Kasumi-1 (cell line): ENCODE data around the gene HOXC9.

Experiments used
- DNase-seq, 2 experiments: peaks; one replicate each; lab custom pipeline; 2025; lab: John Stamatoyannopoulos, UW

The HOXC9 gene

DNA sequence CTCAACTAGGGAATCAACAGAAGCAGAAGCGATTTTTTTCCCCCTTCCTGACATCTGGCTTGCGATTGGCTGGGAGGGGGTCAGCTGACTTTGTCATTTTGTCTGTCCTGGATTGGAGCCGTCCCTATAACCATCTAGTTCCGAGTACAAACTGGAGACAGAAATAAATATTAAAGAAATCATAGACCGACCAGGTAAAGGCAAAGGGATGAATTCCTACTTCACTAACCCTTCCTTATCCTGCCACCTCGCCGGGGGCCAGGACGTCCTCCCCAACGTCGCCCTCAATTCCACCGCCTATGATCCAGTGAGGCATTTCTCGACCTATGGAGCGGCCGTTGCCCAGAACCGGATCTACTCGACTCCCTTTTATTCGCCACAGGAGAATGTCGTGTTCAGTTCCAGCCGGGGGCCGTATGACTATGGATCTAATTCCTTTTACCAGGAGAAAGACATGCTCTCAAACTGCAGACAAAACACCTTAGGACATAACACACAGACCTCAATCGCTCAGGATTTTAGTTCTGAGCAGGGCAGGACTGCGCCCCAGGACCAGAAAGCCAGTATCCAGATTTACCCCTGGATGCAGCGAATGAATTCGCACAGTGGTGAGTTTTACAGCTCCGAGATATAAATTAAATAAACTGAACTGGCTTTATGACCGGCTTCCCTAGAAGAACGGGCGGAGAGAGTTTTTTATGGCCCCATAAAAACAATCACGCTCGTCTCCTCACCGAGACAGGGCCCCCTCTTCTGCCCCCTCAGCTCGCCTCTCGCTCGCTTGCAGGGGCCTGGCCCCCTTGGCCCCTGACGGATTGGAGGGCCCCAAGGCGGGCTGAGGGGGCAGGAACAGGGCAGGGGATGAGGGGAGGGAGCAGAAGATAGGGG lies 28.6 kb downstream of the HOXC9 start, which contains the start of gene HOXC6:
TSS of gene HOXC6 (plus strand) at position 127 of the 888 bp plus-strand sequence. CDS start at position 209, 82 bp downstream.
- no peak for DNase-seq

DNA sequence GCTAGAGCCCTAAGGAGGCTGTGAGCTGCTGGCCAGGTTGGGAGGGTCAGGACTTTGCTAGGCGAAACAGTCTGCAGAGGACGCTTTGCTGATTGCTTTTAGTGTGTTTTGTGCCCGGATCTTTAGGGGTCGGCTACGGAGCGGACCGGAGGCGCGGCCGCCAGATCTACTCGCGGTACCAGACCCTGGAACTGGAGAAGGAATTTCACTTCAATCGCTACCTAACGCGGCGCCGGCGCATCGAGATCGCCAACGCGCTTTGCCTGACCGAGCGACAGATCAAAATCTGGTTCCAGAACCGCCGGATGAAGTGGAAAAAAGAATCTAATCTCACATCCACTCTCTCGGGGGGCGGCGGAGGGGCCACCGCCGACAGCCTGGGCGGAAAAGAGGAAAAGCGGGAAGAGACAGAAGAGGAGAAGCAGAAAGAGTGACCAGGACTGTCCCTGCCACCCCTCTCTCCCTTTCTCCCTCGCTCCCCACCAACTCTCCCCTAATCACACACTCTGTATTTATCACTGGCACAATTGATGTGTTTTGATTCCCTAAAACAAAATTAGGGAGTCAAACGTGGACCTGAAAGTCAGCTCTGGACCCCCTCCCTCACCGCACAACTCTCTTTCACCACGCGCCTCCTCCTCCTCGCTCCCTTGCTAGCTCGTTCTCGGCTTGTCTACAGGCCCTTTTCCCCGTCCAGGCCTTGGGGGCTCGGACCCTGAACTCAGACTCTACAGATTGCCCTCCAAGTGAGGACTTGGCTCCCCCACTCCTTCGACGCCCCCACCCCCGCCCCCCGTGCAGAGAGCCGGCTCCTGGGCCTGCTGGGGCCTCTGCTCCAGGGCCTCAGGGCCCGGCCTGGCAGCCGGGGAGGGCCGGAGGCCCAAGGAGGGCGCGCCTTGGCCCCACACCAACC lies 29.8 kb downstream of the HOXC9 start:
- no peak for DNase-seq

DNA sequence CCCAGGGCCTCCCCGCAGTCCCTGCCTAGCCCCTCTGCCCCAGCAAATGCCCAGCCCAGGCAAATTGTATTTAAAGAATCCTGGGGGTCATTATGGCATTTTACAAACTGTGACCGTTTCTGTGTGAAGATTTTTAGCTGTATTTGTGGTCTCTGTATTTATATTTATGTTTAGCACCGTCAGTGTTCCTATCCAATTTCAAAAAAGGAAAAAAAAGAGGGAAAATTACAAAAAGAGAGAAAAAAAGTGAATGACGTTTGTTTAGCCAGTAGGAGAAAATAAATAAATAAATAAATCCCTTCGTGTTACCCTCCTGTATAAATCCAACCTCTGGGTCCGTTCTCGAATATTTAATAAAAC lies 30.5 kb downstream of the HOXC9 start:
- no peak for DNase-seq

DNA sequence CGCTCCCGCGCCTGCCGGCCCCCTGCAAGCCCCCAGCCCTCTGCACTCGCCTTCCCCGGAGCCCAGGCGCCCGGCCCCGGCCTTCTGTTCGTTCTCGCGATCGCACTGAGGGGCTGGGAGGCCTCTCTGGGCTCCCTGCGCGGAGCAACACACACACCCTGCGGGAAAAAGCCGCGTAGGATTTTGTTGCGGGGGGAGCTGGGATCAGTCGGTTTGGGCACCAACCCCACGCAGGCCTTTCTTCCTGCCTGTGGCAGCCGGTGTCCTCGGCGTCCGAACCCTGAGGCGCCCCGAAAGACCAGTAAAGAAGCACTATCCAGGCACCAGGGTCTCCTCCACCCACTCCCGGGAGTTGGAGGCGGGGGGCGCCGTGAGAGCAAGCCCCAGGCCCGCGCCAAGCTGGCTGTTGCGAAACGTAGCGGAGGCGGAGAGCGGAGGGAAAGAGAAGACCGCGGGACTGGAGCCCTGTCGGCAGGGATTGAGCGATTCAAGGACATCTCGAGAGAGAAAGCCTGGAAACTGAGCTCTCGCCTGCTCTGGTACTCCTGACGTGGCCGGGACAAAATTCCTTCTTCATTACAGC lies 31.0 kb downstream of the HOXC9 start:
- no peak for DNase-seq

DNA sequence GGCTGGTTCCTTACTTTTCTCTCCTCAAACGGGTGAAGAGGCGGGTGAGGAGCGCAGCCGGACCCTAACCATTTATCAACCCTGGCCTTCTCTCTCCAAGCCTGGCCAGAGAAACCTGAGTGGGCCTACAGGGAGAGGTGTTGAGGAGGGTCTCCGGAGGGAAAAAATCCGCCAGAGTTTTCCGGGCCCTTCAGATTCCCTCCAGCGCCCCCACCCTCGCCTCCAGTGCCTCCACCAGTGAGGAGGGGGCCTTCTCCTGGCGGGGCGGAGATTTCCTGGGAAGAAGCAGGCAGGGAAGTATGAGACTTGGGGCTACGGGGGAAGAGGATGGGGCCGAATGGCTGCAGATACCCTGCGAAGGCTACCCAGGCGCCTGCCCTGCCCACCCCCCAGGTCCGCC lies 31.5 kb downstream of the HOXC9 start:
- no peak for DNase-seq

DNA sequence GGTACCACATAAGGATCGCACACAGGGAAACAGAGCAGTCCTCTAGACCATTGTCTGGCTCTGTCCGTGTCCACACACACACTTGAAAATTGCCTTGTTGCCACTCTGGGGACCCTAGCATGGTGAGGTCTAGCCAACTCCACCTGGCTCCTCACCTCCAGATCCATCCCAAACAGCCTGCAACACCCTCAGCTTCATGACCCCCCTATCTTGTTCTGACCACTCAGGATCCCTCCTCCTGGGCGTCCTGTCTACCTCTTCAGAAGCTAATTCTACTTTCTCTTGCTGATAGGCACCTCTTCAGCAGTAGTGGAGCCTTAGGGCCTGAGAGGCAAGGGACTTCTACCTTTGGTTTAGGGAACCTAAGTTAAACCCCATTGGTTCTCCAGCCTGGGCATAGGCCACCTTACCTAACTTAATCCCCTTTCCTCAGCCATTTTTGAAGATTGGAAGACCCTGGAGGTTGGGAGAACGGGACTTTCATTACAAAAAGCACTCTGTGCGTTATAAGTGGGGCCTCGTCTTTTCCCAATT lies 32.2 kb downstream of the HOXC9 start:
- DNase-seq = no peak

DNA sequence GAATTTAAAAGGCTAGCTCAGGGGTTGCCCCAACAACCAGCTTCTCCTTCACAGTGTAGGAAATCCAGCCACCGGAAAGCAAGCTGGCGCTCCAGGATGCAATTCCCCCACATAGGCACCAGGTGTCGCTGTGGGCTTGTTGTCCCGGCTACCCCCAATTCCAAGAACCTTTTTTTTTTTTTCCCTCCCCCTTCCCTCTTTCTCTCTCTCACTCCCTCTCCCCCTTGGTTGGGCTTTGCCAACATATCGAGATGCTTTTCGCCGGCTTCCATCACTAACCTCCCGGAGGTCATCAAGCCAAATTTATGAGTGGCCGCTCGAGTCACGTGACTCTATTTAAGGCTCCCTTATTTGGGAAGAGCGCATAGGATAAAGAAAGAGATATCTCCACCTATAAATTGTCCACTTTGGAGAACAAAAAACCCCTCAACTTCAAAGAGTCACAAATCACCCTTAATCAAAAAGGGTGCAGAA lies 32.7 kb downstream of the HOXC9 start, which contains the start of gene HOXC5:
TSS of gene HOXC5 (plus strand) at position 424 of the 474 bp plus-strand sequence. CDS start 73 bp downstream, outside the sequence.
- DNase-seq = peak; percentile 38 to 39

DNA sequence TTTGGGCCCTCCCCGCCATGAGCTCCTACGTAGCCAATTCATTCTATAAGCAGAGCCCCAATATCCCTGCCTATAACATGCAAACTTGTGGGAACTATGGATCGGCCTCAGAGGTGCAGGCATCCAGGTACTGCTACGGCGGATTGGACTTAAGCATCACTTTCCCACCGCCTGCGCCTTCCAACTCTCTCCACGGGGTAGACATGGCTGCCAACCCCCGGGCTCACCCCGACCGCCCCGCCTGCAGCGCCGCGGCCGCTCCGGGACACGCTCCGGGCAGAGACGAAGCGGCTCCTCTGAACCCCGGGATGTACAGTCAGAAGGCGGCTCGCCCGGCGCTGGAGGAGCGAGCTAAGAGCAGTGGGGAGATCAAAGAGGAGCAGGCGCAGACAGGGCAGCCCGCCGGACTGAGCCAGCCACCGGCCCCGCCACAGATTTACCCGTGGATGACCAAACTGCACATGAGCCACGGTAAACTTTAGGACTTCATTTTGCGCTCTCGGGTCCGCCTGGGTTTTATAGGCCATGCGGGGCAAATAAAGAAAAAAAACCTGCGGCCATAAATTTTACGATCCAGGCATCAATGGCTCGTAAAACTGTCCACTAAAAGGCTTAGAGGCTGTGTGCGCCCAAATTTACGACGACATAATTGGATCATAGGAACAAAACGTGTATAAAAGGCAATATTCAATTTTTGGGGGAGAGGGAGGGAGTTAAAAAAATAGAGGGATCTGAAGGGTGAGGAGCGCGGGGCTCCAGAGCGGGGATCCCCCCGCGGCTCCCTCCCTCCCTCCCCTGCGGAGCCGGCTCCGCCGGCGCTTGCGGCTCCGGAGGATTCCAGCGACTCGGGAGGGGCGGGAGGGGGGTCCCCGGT lies 33.4 kb downstream of the HOXC9 start:
- no peak for DNase-seq

DNA sequence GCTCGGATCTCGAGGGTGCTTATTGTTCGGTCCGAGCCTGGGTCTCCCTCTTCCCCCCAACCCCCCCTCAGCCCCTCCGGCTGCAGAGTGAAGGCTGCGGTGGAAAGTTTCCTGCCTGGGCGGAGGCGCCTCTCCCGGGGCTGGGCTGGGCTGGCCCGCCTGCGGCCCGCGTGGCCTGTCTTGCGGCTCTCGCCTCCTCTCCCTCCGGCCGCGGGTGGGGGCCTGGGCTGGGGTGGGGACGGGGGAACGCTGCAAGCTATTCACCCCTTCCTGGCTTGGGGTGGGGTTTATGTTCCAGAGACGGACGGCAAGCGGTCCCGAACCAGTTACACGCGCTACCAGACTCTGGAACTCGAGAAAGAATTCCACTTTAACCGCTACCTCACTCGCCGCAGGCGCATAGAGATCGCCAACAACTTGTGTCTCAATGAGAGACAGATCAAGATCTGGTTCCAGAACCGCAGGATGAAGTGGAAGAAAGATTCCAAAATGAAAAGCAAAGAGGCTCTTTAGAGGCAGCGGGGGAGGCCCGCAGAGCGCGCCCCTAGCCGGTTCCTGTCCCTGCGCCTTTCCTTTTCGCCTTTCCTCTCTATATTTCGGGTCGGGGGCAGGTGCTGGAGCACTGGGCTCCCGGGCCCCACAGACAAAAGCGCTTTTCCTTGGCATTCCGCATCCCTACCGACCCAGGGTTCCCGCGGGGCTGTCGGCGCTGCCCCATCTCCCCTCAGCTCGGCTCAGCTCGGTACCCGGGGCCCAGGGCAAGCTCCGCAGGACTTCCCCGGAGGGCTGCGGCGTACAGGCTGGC lies 34.2 kb downstream of the HOXC9 start:
- DNase-seq = no peak

DNA sequence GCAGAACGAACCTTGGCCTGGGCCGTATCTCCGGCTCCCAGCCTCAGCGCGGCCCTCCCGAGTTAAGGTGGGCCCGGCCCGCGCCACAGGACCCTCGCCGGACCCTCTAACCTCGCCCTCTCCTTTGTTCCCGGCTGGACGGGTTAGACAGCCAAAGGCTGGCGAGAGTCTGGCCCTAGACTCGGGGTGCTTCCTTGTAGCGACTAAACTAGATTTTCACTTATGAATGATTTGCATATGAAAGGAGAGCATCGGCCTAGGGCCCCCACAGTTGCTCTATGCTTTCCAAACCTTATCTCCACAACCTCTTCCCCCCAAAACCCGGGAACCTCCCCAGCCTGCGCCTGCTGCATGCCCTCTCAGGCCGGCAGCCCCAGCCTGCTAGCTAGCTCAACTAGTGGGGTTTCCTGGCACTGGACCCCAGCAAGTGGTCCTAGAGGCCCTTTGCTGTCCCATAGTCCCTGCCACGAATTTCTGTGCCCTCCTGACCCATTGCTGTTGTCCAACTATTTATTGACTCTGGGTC lies 34.9 kb downstream of the HOXC9 start:
- no peak for DNase-seq

DNA sequence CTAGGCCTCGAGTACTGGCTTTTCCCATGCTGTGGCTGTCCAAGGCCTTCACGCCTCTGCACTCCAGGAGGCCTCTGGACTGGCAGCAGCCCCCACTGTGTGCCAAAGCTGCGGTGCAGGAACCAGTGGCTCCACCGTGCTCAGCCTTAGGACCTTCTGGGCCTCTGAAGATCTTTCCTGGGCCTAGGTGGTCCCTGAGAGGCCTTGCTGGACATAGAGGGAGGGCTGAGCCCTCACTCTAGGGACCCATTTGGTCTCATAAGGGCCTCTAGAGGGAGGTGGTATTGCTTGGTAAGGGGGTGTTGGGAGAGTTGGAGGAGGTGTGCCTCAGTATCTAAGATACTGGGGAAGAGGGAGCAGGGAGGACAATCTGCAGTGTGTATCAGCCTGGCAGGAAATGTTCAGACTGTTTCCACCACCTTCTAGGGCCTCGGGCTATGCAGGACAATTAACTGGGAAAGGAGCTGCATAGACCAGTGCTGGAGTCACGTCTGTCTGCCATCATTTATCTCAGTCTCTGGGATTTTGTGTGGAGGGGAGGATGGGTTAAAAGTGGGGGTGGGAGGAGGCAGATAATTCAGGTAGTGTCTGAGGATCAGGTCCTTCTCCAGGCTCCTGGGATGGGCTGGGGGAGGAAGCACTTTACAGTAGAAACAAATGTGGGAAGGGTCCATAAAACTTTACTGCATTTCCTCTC lies 35.8 kb downstream of the HOXC9 start:
- DNase-seq = no peak

DNA sequence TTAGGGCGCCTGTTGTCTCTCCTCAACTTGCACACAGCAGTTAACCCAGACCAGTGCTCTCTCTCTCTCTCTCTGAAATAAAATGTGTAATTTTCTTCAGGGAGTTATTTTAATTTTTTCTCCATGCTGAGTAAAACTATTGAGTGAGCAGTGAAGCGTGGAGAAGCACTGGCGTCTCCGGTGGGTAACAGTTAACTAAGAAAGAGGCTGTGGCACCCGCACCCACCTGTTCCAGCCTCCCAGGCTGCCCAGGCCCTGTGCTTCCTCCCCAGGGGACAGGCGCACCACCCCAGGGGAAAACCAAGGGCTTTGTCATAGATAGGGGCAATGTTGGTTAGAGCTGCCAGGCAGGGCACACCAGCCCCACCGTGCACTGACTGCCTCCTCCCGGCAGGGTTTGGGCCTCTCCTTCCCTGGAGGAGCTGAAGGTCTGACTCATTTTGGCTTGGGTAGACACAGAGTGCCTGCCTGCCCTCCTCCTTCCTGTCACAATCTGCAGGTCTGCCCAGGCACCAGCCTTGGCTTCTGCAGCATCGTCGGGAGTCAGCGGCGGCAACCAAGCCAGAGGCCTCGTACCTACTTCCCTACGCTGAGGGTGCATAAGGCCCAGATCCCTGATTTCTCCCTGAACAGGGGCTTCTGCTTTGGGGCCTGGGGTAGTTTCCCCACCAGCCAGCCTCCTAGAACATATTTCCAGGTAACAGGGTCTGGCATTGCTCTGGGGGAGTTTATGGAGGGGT lies 36.8 kb downstream of the HOXC9 start:
- no peak for DNase-seq

DNA sequence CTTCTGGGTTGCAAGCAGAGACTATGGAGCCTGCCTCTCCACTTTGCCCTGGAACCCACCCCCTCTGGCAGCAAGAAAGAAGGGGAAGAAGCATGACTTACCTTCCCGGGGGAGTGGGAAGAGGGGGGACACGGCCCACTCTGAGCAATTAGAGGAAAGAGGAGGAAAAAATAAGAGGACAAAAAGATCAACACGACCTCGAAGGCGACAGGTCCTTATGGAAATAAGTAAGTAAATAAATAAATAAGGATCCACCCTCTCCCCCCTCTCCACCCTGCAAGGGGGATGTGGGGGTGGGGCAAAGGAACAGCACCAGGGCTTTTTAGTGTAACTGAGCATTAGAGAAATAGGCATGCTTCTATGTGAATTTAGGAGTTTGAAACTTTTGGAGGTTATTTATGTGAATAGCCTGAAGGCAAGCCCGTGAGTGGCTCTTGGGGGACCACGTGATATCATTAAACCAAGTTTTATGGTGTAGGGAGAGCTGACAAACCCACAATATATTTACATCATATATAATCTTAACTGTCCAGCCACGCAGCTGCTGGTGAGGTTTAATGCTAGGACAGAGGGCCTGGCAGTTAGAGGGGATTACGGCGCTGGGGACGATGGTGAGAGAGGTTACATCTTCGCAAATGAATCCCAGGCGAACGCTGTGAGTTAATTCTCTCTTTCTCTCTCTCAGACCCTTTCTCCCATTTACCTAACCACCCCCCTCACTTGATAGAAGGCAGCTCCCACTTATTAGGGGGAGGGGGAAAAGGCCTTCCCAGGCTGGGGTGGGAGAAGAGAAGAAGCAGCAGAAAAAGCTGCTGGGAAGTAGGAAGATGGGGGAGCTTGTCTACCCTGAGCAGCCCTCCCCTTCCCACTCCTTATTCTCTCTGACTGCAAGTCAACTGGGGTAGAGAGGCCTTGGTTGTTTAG lies 37.7 kb downstream of the HOXC9 start:
- no peak for DNase-seq

DNA sequence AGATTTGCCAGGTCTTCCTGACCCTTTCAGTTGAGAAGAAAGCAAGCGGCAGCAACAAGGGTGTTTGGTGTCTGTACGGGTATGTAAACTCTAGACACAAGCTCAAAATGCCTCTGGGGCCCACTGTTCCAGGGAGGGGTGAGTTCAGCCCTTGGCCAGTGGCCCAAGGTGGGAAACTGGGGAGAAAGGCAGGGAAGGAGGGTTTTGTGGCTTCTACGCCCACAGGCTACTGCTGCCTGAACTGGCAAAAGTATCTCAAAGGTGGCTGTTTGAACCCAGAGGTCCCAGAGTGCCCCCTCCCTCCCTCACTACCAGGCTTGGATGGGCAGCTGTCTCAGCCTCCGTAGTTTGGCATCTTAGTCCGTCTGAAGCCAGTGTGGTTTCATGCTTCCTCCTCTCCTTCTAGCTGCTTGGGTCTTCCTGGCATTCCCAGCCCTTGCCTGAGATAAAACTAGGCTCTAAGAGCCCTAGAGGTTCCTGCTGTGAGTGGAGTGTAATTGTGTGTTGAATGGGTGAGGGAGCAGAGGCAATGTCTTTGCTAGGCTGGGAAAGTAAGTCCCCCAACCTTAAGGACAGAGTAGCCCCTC lies 38.4 kb downstream of the HOXC9 start:
- DNase-seq = no peak

DNA sequence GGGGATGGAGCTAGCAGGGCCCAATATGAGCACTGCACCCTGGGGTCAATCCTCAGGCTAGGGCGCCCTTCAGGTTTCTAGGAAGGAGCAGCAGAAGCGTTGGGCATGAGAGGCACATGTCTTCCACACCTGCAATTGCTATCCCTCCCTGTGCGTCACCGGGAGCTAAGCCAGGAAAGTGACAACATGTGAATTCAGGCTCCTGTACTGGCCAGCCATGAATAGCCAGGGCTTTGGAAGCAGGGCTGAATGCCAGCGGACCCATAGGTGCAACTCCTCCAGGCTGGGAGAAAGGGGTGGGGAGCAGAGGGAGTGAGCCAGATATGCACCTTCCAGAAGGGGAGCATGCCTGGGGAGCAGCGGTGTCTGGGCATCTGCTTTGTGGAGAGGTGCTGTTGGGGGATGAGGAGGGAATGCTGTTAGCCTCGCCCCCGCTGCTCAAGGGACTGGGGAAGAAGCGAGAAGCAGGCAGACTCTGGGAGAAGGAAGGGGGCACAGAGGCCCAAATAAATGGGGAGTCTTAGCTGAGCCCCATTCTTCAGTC lies 39.0 kb downstream of the HOXC9 start:
- DNase-seq = no peak

DNA sequence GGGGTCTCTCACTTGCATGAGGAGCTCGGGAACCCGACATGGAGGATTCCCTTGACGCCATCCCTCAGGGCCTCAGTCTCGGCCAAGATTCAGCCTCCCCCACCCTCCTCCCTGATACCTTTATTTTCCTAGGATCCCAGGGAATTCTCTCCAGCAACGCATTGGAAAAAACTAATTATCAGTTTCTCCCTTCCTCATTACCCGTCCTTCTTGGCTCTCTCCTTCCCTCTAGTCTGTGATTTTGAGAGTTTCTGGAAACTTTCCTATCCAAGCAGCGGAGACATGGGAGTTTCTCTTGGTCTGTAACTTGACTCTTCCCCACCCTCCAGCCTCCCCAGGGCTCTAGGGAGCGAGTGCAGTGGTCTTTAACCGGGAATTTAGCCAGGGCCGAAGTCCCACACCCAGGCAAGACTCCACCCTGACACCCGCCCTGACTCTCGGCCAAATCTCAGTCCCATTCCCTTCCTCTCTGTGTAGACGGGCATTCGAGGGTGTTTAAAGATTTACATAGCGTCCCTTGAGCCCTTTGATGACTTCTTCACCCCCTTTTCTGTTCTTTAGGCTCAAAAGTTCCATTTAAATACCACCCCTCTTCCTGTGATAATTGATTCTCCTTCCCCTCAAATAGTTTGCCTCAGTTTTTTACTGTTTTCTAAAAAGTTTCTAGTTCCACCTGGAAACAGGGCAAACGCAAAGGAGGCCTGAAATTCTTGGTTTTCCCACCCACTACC lies 39.6 kb downstream of the HOXC9 start:
- no peak for DNase-seq
